HG03575 (cell line): Measurements from ENCODE around the gene TRMT1.
"Not testable (repeated sequence)": the region's sequence is repeated elsewhere in the genome, so short reads cannot be mapped to it uniquely, and the experiment has no call there.

Experiments used
- ATAC-seq: cut with Tn5 transposase; IDR thresholded peaks from one replicate; pipeline ENCODE4 v1.9.1; 2021; ENCODE audit not compliant: unreplicated experiment, insufficient number of reproducible peaks, low FRiP score; ENCODE audit errors: extremely low read depth

Gene TRMT1

GRCh38 chr19:13151605-13152355, 35.2 kb upstream of the TRMT1 start:
- ATAC-seq, result no peak

- ATAC-seq, result no peak
Observed at GRCh38 chr19:13150931-13151604, 34.5 kb upstream of the TRMT1 start.

GRCh38 chr19:13150187-13150930, 33.8 kb upstream of the TRMT1 start, which contains the start of the genes IER2 and STX10:
IER2 (plus strand) TSS chr19:13150411; CDS start chr19:13153187, 2,776 bp downstream.
STX10 (minus strand) TSS chr19:13150375; CDS start chr19:13150173, 202 bp downstream.
- ATAC-seq, result no peak

GRCh38 chr19:13149628-13150186, 33.2 kb upstream of the TRMT1 start:
- no peak for ATAC-seq

DNA sequence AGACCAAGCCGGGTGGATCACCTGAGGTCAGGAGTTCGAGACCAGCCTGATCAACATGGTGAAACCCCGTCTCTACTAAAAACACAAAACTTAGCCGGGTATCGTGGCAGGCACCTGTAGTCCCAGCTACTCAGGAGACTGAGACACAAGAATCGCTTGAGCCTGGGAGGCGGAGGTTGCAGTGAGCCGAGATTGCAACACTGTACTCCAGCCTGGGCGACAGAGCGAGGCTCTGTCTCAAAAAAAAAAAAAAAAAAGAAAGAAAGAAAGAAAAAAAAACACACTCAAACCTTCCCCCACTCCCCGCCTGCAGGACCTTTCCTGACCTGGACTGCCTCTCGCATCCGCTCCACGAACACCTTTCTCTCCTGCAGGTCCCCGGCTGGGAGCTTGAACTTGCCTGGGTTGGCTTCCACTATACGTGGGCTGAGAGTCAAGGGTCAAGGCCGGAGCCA, 32.7 kb upstream of the TRMT1 start:
- not testable (repeated sequence) for ATAC-seq

- ATAC-seq, result no peak
Observed at GRCh38 chr19:13146763-13147563, 30.4 kb upstream of the TRMT1 start.

DNA sequence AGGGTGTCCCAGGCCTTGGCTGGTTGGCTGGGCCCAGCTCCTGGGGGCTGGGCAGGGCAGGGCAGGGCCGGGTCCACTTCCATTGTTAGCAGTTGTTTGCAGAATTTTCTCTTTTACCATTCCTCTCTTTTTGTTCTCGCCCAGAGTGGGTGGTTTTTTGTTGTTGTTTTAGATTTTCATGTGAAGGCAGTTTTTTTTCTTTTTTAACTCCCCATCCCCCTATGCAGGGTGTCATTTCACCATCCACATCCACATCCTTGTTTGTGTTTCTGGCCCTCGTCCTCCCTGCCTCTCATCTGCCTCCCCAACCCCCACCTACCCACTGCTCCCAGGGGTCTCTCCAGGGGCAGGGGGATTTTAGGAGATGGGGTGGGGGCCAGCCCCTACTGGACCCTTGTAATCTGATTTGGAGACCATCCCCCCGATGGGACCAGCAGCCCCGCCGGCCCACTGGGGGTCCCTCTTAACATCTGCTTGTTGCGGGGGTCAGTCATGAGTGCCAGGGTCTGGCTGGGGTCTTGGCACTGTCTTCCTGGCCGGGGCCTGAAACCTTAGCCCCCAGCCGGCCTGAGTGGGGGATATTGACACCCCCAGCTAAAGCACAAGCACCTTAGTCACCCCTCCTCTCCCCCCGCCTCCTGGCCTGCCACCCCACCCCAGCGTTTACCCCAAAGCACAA, 23.2 kb upstream of the TRMT1 start:
- ATAC-seq, result no peak

DNA sequence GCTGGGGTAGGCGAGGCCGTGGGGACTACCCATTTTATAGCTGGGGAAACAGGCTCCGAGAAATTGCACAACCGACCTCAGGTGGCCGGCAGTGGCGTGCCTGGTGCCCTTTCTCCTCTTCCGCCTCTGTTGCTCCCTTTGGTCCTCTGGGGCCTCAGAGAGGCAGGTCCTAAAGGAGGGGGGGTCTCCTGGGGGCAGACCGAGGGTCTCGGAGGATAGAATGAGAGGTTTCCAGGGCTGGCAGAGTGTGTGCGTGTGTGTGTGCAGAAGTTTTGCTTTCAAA, 22.3 kb upstream of the TRMT1 start:
- ATAC-seq, result no peak

DNA sequence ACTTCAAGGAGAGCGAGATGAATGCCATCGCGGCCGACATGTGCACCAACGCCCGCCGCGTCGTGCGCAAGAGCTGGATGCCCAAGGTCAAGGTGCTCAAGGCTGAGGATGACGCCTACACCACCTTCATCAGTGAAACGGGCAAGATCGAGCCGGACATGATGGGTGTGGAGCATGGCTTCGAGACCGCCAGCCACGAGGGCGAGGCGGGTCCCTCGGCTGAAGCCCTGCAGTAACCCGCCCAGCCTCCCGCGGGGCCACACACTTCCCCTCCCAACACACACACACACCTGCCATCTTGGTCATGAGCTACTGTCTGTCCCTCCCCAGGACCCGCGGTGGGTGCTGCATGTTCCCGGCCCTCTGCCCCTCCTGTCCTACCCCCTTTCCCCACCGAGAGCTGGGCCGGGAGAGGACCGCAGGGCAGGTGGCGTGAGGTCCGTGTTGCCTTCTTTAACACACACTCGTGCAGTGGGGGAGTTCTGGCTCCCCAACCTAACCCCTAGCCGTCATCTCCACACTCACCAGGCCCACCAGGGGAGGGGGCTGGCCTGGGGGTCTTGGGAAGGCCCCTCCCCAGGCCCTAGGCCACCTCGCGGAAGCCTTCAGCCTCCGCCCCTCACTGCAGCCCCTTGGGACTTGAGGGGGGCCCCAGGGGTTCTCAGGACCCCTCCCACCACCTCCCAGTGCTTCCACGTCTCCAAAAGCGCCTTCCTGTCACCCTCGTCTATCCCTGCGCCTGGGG, 21.8 kb upstream of the TRMT1 start:
- ATAC-seq, result no peak

- ATAC-seq, result no peak
Observed at GRCh38 chr19:13137290-13137794, 20.8 kb upstream of the TRMT1 start.

DNA sequence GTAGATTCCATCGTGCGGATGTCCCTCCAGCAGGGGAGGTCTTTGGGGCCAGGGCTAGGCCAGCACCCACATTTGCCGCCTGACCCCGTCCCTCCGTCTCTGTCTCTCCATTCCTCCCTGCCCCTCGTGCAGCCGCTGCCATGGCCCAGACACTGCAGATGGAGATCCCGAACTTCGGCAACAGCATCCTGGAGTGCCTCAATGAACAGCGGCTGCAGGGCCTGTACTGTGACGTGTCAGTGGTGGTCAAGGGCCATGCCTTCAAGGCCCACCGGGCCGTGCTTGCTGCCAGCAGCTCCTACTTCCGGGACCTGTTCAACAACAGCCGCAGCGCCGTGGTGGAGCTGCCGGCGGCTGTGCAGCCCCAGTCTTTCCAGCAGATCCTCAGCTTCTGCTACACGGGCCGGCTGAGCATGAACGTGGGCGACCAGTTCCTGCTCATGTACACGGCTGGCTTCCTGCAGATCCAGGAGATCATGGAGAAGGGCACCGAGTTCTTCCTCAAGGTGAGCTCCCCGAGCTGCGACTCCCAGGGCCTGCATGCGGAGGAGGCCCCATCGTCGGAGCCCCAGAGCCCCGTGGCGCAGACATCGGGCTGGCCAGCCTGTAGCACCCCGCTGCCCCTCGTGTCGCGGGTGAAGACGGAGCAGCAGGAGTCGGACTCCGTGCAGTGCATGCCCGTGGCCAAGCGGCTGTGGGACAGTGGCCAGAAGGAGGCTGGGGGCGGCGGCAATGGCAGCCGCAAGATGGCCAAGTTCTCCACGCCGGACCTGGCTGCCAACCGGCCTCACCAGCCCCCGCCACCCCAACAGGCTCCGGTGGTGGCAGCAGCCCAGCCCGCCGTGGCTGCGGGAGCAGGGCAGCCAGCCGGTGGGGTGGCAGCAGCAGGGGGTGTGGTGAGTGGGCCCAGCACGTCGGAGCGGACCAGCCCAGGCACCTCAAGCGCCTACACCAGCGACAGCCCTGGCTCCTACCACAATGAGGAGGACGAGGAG, 18.8 kb upstream of the TRMT1 start:
- ATAC-seq, result no peak

DNA sequence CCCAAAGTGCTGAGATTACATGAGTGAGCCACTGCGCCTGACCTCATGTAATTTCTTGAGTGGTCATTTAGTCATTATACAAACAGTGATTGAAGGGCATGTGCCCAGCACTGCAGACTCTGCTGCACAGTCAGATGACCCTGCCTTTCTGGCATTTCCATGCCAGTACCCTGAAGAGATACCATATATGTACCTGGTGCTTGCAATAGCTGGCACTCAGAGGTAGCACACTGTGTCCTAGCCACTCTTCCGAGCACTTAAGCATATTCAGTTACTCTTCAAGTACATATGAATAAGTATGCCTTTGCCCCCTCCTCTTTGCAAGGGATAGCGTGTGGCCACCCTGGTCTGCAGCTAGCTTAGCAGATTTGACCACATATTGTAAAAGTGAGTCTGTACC, 18.1 kb upstream of the TRMT1 start:
- ATAC-seq, result no peak

- ATAC-seq, result no peak
Observed at GRCh38 chr19:13133241-13133870, 16.8 kb upstream of the TRMT1 start.

- no peak for ATAC-seq
Observed at GRCh38 chr19:13132471-13133180, 16.1 kb upstream of the TRMT1 start.

- ATAC-seq, result no peak
Observed at GRCh38 chr19:13130886-13131490, 14.4 kb upstream of the TRMT1 start.
